Tibial nerve (tissue), 4 donors: Measurements from ENCODE around the gene NDUFAF7. TPM values are rescaled to one million over a fixed set of nuclear protein-coding genes. Genes with fewer than 3 reads are reported as not detected.

Experiments
- DNase-seq, 2 donors: peaks; one replicate each; pipeline ENCODE4 v3.0.0-alpha.2; 2019; ENCODE audit warnings: low spot score in 2 of 2
- H3K27ac ChIP-seq, 4 donors: fragments of 200-600 bp; sonication (generic) in 3 of 4; one replicate each; pipeline ENCODE4 v1.5.1; 2017 to 2019; ENCODE audit warnings: mild to moderate bottlenecking in 1 of 4
- H3K27me3 ChIP-seq, 2 donors: fragments of 200-600 bp; sonication (generic) in 1 of 2; one replicate each; pipeline versions ENCODE4 v1.5.1 to v1.6.0; 2017 to 2019
- H3K36me3 ChIP-seq, 3 donors: fragments of 200-600 bp; sonication (generic); one replicate each; pipeline ENCODE4 v1.5.1; 2018 to 2019
- H3K4me1 ChIP-seq, 4 donors: fragments of 200-600 bp; sonication (generic) in 3 of 4; one replicate each; pipeline ENCODE4 v1.5.1; 2017 to 2019
- H3K4me3 ChIP-seq, 4 donors: fragments of 200-600 bp; sonication (generic) in 3 of 4; one replicate each; pipeline ENCODE4 v1.5.1; 2017 to 2019; ENCODE audit warnings: mild to moderate bottlenecking in 1 of 4, moderate library complexity in 1 of 4
- H3K9me3 ChIP-seq, 4 donors: fragments of 200-600 bp; sonication (generic) in 3 of 4; one replicate each; pipeline ENCODE4 v1.5.1; 2017 to 2019
- CTCF ChIP-seq, 5 experiments: fragments of 200-600 bp in 3 of 5; fragments of 450-650 bp in 2 of 5; sonication (generic) in 3 of 5; IDR thresholded peaks; one replicate each; pipeline ENCODE4 v1.5.1; 2016 to 2019; ENCODE audit warnings: antibody characterized with exemption in 5 of 5, mild to moderate bottlenecking in 3 of 5, moderate library complexity in 2 of 5
- EP300 ChIP-seq, 2 donors: sonication (generic); formaldehyde crosslinking; IDR thresholded peaks; one replicate each; pipeline ENCODE4 v1.6.1; 2017; ENCODE audit warnings: antibody characterized with exemption in 2 of 2, mild to moderate bottlenecking in 1 of 2
- POLR2A ChIP-seq, 2 donors: fragments of 450-650 bp; IDR thresholded peaks; one replicate each; pipeline ENCODE4 v1.6.1; 2017; ENCODE audit warnings: antibody characterized with exemption in 2 of 2, mild to moderate bottlenecking in 2 of 2, moderate library complexity in 2 of 2
- WGBS, 2 donors: methylation state at CpG; one replicate each; pipeline ENCODE4 v1.1.5; 2018; 5-methylcytosine and 5-hydroxymethylcytosine counted together
- total RNA-seq, 4 donors: library from RNA; depleted of rRNA; stranded (reverse); fragments of >200 nt; gene quantifications; one replicate each; pipeline ENCODE4 v1.1.0, GENCODE V29; 2016

NDUFAF7 gene
- total RNA-seq, 4 donors from 2014 or later: 14.7 to 23.4 (median 19.1) TPM

- 0 to 3% methylated on average over 8 of the region's 8 CpGs for WGBS, 2 donors
- peak overlapping the region; percentile 69 to 96 (median 94) for H3K27ac ChIP-seq
- H3K27me3 ChIP-seq: no peaks in the 10 kb centered on the region
- peaks cover 0 to 23% (median 13%) of the 10 kb centered on the region in 3 donors for H3K36me3 ChIP-seq
- peak overlapping the region; percentile 61 to 87 (median 72) for H3K4me3 ChIP-seq
- TF ChIP-seq POLR2A (IDR thresholded peaks at IDR 0.05): no peak
- no peak for TF ChIP-seq CTCF (IDR thresholded peaks at IDR 0.05)
- no peak for TF ChIP-seq EP300 (IDR thresholded peaks at IDR 0.05)
- H3K9me3 ChIP-seq: no peaks in the 10 kb centered on the region
- peaks cover 4 to 42% (median 22%) of the 10 kb centered on the region in 4 donors for H3K4me1 ChIP-seq
- DNase-seq: no peak
Measured at GRCh38 chr2:37230581-37230980, 877 bp upstream of the NDUFAF7 start.

- Histone ChIP-seq H3K4me3 (peak overlapping the region; percentile 61 to 87 (median 72)), H3K9me3 (no peaks in the 10 kb centered on the region), H3K36me3 (peaks cover 0 to 25% (median 12%) of the 10 kb centered on the region in 3 donors), H3K27me3 (no peaks in the 10 kb centered on the region), H3K4me1 (peaks cover 4 to 34% (median 19%) of the 10 kb centered on the region in 4 donors), H3K27ac (peak overlapping the region; percentile 69 to 96 (median 94))
- DNase-seq: peak in 1 of 2 donors; percentile 7
- TF ChIP-seq CTCF (IDR thresholded peaks at IDR 0.05): no peak
- no peak for TF ChIP-seq EP300 (IDR thresholded peaks at IDR 0.05)
- TF ChIP-seq POLR2A (IDR thresholded peaks at IDR 0.05): no peak
- WGBS, 2 donors: 13 to 15% methylated on average over 18 of the region's 18 CpGs
Measured at GRCh38 chr2:37232131-37232933, 874 bp downstream of the NDUFAF7 start.

- H3K27ac ChIP-seq: no peak overlapping the region
- no peaks in the 10 kb centered on the region for H3K4me1 ChIP-seq
- 92 to 95% methylated on average over 4 of the region's 4 CpGs for WGBS, 2 donors
- H3K36me3 ChIP-seq: peaks cover 0 to 93% (median 7%) of the 10 kb centered on the region in 3 donors
- H3K4me3 ChIP-seq: no peak overlapping the region
- no peak for TF ChIP-seq POLR2A (IDR thresholded peaks at IDR 0.05)
- no peak for TF ChIP-seq CTCF (IDR thresholded peaks at IDR 0.05)
- no peak for TF ChIP-seq EP300 (IDR thresholded peaks at IDR 0.05)
- H3K27me3 ChIP-seq: no peaks in the 10 kb centered on the region
- no peak for DNase-seq
- no peaks in the 10 kb centered on the region for H3K9me3 ChIP-seq
Measured at GRCh38 chr2:37243435-37243834, 12.0 kb downstream of the NDUFAF7 start.

GRCh38 chr2:37244017-37244416, 12.6 kb downstream of the NDUFAF7 start:
- DNase-seq: no peak
- Histone ChIP-seq H3K4me3 (no peak overlapping the region), H3K27me3 (no peaks in the 10 kb centered on the region), H3K27ac (no peak overlapping the region), H3K36me3 (peaks cover 0 to 95% (median 7%) of the 10 kb centered on the region in 3 donors), H3K9me3 (no peaks in the 10 kb centered on the region), H3K4me1 (no peaks in the 10 kb centered on the region)
- no peak for TF ChIP-seq POLR2A (IDR thresholded peaks at IDR 0.05)
- TF ChIP-seq CTCF (IDR thresholded peaks at IDR 0.05): no peak
- no peak for TF ChIP-seq EP300 (IDR thresholded peaks at IDR 0.05)
- 69 to 71% methylated on average over 4 of the region's 4 CpGs for WGBS, 2 donors

GRCh38 chr2:37244755-37245154, 13.3 kb downstream of the NDUFAF7 start:
- H3K27ac ChIP-seq: no peak overlapping the region
- TF ChIP-seq POLR2A (IDR thresholded peaks at IDR 0.05) (no peak), EP300 (IDR thresholded peaks at IDR 0.05) (no peak), CTCF (IDR thresholded peaks at IDR 0.05) (no peak)
- WGBS, 2 donors: 93 to 96% methylated on average over 3 of the region's 3 CpGs
- H3K9me3 ChIP-seq: no peaks in the 10 kb centered on the region
- no peaks in the 10 kb centered on the region for H3K27me3 ChIP-seq
- H3K4me1 ChIP-seq: no peaks in the 10 kb centered on the region
- H3K4me3 ChIP-seq: no peak overlapping the region
- DNase-seq: no peak
- peaks cover 0 to 97% (median 7%) of the 10 kb centered on the region in 3 donors for H3K36me3 ChIP-seq
